ENCODE measurements around the gene MAPKAPK2.

MAPKAPK2 gene

GRCh38 chr1:206696812-206697585 lies 12.3 kb downstream of the MAPKAPK2 start:
- TF ChIP-seq, protein P1, sequence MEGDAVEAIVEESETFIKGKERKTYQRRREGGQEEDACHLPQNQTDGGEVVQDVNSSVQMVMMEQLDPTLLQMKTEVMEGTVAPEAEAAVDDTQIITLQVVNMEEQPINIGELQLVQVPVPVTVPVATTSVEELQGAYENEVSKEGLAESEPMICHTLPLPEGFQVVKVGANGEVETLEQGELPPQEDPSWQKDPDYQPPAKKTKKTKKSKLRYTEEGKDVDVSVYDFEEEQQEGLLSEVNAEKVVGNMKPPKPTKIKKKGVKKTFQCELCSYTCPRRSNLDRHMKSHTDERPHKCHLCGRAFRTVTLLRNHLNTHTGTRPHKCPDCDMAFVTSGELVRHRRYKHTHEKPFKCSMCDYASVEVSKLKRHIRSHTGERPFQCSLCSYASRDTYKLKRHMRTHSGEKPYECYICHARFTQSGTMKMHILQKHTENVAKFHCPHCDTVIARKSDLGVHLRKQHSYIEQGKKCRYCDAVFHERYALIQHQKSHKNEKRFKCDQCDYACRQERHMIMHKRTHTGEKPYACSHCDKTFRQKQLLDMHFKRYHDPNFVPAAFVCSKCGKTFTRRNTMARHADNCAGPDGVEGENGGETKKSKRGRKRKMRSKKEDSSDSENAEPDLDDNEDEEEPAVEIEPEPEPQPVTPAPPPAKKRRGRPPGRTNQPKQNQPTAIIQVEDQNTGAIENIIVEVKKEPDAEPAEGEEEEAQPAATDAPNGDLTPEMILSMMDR (IDR thresholded peaks at IDR 0.05; ENCODE audit: insufficient read depth, missing control alignments), result no peak
- FAIRE-seq, result no peak

DNA sequence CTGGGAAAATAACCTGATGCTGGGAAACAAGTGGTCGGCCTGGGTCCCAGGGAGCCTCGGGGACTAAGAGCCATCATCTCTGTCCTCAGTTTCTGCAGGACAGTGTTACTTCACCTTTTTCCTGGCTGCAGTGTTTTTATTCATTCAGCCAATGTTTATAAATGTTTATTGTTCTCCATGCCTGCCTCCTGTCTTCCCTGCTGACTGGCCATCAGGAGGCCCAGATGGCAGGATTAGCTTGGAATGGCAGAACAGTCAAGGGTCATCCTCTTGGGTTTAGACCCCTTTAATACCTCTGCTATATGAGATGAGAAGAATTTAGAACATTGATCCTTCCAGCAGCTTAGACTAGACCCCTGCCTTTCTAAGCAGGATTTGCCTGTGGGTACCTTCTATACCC lies 13.3 kb downstream of the MAPKAPK2 start:
- FAIRE-seq (no peak), DNase-seq (ENCODE audit: insufficient read length, low spot score) (no peak)

More at GRCh38 chr1:206696812-206697585, 12.3 kb downstream of the MAPKAPK2 start:
- no peak for DNase-seq (ENCODE audit: insufficient read length, low spot score)

DNA sequence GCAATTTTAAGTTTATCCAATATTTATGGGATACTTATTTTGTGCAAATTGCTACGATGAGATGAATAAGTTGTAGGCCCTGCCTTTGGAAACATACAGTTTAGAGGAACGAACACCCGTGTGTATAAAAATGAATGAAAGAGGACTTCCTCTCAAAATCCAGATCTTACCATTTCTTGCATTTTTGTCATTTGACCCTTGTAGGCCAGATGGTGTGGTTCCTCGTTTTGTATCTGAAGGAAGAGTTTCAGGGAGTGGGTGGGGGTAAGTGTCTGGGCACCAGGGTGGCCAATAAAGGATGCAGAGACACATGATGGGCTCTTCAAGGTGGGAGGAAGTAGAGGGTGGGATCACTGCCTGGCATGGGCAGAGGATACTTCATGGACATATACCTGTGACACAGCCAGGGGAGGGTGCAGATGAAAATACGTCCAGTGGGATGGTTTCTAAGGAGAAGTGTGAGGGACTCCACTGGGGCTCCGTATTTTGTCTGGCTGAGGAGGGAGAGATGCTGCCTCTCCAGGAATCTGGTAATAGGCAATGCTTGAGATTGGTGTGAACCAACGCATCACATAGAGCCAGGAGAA lies 14.4 kb downstream of the MAPKAPK2 start:
- FAIRE-seq (no peak), DNase-seq (ENCODE audit: insufficient read length, low spot score) (no peak)
- TF ChIP-seq, protein P1 (IDR thresholded peaks at IDR 0.05; ENCODE audit: insufficient read depth, missing control alignments), result no peak

More for the DNA sequence above, 13.3 kb downstream of the MAPKAPK2 start:
- TF ChIP-seq, protein P1 (IDR thresholded peaks at IDR 0.05; ENCODE audit: insufficient read depth, missing control alignments), result no peak

GRCh38 chr1:206699626-206700025 lies 14.9 kb downstream of the MAPKAPK2 start:
- DNase-seq (ENCODE audit: insufficient read length, low spot score), result no peak
- TF ChIP-seq, protein P1 (IDR thresholded peaks at IDR 0.05; ENCODE audit: insufficient read depth, missing control alignments), result no peak
- no peak for FAIRE-seq

GRCh38 chr1:206700445-206701036 lies 15.8 kb downstream of the MAPKAPK2 start:
- FAIRE-seq (no peak), DNase-seq (ENCODE audit: insufficient read length, low spot score) (no peak)

DNA sequence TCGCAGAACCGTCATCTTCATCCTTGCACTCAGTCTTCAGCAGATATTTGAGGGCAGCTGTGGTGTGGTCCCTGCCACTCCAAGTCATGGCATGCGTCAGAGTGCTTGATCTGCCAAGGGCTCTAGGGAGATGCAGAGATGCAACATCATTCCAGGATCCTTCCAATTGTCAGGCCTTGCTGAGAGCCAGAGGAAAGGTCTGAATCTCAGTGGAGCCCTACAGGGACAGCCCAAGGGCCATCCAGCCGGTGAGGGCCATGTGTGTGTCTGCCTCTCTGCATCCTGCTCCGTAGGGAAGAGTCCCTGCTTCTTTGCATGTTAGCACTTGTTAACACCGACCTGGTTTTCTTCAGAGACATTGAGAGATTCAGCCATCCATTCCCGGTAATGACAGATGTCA lies 17.6 kb downstream of the MAPKAPK2 start:
- TF ChIP-seq, protein P1 (IDR thresholded peaks at IDR 0.05; ENCODE audit: insufficient read depth, missing control alignments), result no peak
- no peak for FAIRE-seq
- no peak for DNase-seq (ENCODE audit: insufficient read length, low spot score)

More at GRCh38 chr1:206700445-206701036, 15.8 kb downstream of the MAPKAPK2 start:
- TF ChIP-seq, protein P1 (IDR thresholded peaks at IDR 0.05; ENCODE audit: insufficient read depth, missing control alignments), result no peak

All from D721Med (cell line).